Stimulated activated CD4-positive, alpha-beta T cell treated with anti-CD3 and anti-CD28 coated beads, Interleukin-1b, Interleukin-23, amount 100 ng/mL, for 4 hours (primary cell): Measurements from ENCODE around the gene ANP32B.
"Not testable (repeated sequence)": the region's sequence is repeated elsewhere in the genome, so short reads cannot be mapped to it uniquely, and the experiment has no call there.

Experiments used
- DNase-seq, 2 donors: peaks; one replicate each; pipeline ENCODE4 v3.0.0-alpha.2; 2020; ENCODE audit warnings: low read depth in 2 of 2

Gene ANP32B

GRCh38 chr9:97993000-97993399, 9.9 kb downstream of the ANP32B start:
- DNase-seq: no peak

- DNase-seq: no peak
Measured at GRCh38 chr9:97994703-97995102, 11.6 kb downstream of the ANP32B start.

GRCh38 chr9:97996676-97997075, 13.5 kb downstream of the ANP32B start:
- not testable (repeated sequence) for DNase-seq

GRCh38 chr9:97997330-97998276, 14.5 kb downstream of the ANP32B start:
- DNase-seq: no peak

GRCh38 chr9:98002808-98003207, 19.7 kb downstream of the ANP32B start:
- DNase-seq: no peak

GRCh38 chr9:98006127-98006796, 23.1 kb downstream of the ANP32B start:
- DNase-seq: no peak

GRCh38 chr9:98007251-98007928, 24.2 kb downstream of the ANP32B start:
- no peak for DNase-seq

GRCh38 chr9:98008764-98009163, 25.6 kb downstream of the ANP32B start:
- no peak for DNase-seq

- DNase-seq: no peak
Measured at GRCh38 chr9:98009437-98009836, 26.3 kb downstream of the ANP32B start.

GRCh38 chr9:98009936-98010335, 26.8 kb downstream of the ANP32B start:
- DNase-seq: no peak

GRCh38 chr9:98010445-98010844, 27.3 kb downstream of the ANP32B start:
- no peak for DNase-seq

- DNase-seq: no peak
Measured at GRCh38 chr9:98011122-98011521, 28.0 kb downstream of the ANP32B start.

GRCh38 chr9:98016137-98016680, 33.1 kb downstream of the ANP32B start:
- no peak for DNase-seq

GRCh38 chr9:98017306-98017705, 34.2 kb downstream of the ANP32B start:
- no peak for DNase-seq

- no peak for DNase-seq
Measured at GRCh38 chr9:98018347-98018746, 35.2 kb downstream of the ANP32B start.

- DNase-seq: no peak
Measured at GRCh38 chr9:98019098-98019497, 36.0 kb downstream of the ANP32B start.

- DNase-seq: not testable (repeated sequence)
Measured at GRCh38 chr9:98019869-98020268, 36.7 kb downstream of the ANP32B start.

GRCh38 chr9:98020476-98021145, 37.5 kb downstream of the ANP32B start:
- DNase-seq: no peak

GRCh38 chr9:98021306-98022040, 38.3 kb downstream of the ANP32B start:
- DNase-seq: no peak

- no peak for DNase-seq
Measured at GRCh38 chr9:98022447-98022846, 39.3 kb downstream of the ANP32B start.

- no peak for DNase-seq
Measured at GRCh38 chr9:98024702-98025101, 41.6 kb downstream of the ANP32B start.
